ENCODE data around the gene OMP.

OMP gene

GRCh38 chr11:77104727-77105126 is 2.1 kb downstream of the OMP start:
- TF ChIP-seq FOXK2 (IDR thresholded peaks at IDR 0.05), result no peak
- no peak for TF ChIP-seq LEF1 (IDR thresholded peaks at IDR 0.05; ENCODE audit: borderline replicate concordance)
- TF ChIP-seq PKNOX1 (IDR thresholded peaks at IDR 0.05), result no peak
- TF ChIP-seq L3MBTL2 (conservative IDR thresholded peaks at IDR 0.05), result no peak
- TF ChIP-seq FOXA1 (IDR thresholded peaks at IDR 0.05), result no peak
- no peak for TF ChIP-seq CTBP1 (IDR thresholded peaks at IDR 0.05; ENCODE audit: borderline replicate concordance)
- no peak for TF ChIP-seq ZNF384 (IDR thresholded peaks at IDR 0.05)
- no peak for TF ChIP-seq ELF4 (IDR thresholded peaks at IDR 0.05)
- TF ChIP-seq HDGF (IDR thresholded peaks at IDR 0.05; ENCODE audit: borderline replicate concordance), result no peak
- no peak for TF ChIP-seq TARDBP (IDR thresholded peaks at IDR 0.05)
- TF ChIP-seq NFRKB (IDR thresholded peaks at IDR 0.05), result no peak
- TF ChIP-seq FOXM1 (IDR thresholded peaks at IDR 0.05; ENCODE audit: borderline replicate concordance), result no peak
- no peak for TF ChIP-seq SUZ12 (IDR thresholded peaks at IDR 0.05)
- TF ChIP-seq BHLHE40 (IDR thresholded peaks at IDR 0.05; ENCODE audit: borderline replicate concordance), result no peak
- TF ChIP-seq ARNT (IDR thresholded peaks at IDR 0.05), result no peak
- TF ChIP-seq SP1 (IDR thresholded peaks at IDR 0.05), result no peak
- POLR2A ChIA-PET, result no interaction called here
- CTCF ChIA-PET, result interaction anchor here (0.9 kb wide), 1 partner anchor 57 kb away, joined by 3 read pairs; no protein-coding TSS in a partner anchor
- DNase-seq (ENCODE audit: extremely low spot score), result no peak

- TF ChIP-seq PKNOX1 (IDR thresholded peaks at IDR 0.05), result no peak
- no peak for TF ChIP-seq TARDBP (IDR thresholded peaks at IDR 0.05)
- no peak for TF ChIP-seq SUZ12 (IDR thresholded peaks at IDR 0.05)
- TF ChIP-seq CTBP1 (IDR thresholded peaks at IDR 0.05; ENCODE audit: borderline replicate concordance), result no peak
- no peak for TF ChIP-seq NFRKB (IDR thresholded peaks at IDR 0.05)
- no peak for TF ChIP-seq ARNT (IDR thresholded peaks at IDR 0.05)
- TF ChIP-seq FOXM1 (IDR thresholded peaks at IDR 0.05; ENCODE audit: borderline replicate concordance), result no peak
- TF ChIP-seq ZNF384 (IDR thresholded peaks at IDR 0.05), result no peak
- no peak for TF ChIP-seq BHLHE40 (IDR thresholded peaks at IDR 0.05; ENCODE audit: borderline replicate concordance)
- TF ChIP-seq SP1 (IDR thresholded peaks at IDR 0.05), result no peak
- no peak for TF ChIP-seq FOXA1 (IDR thresholded peaks at IDR 0.05)
- no peak for TF ChIP-seq LEF1 (IDR thresholded peaks at IDR 0.05; ENCODE audit: borderline replicate concordance)
- no peak for TF ChIP-seq ELF4 (IDR thresholded peaks at IDR 0.05)
- no peak for DNase-seq (ENCODE audit: extremely low spot score)
- ChIA-PET POLR2A (no interaction called here), CTCF (interaction anchor here (0.5 to 0.6 kb wide), 2 partner anchors 187 to 380 kb away, joined by 3 to 4 read pairs; no protein-coding TSS in a partner anchor)
These were observed 3.7 kb downstream of the OMP start for GRCh38 chr11:77106321-77106720.

GRCh38 chr11:77106759-77107158 is 4.1 kb downstream of the OMP start:
- ChIA-PET CTCF (interaction anchor here (0.5 to 1.1 kb wide), 4 partner anchors 20 to 380 kb away, joined by 3 to 4 read pairs (median 3); no protein-coding TSS in a partner anchor), POLR2A (no interaction called here)
- no peak for DNase-seq (ENCODE audit: extremely low spot score)
- TF ChIP-seq BHLHE40 (IDR thresholded peaks at IDR 0.05; ENCODE audit: borderline replicate concordance), result no peak
- no peak for TF ChIP-seq SUZ12 (IDR thresholded peaks at IDR 0.05)

GRCh38 chr11:77107950-77108349 is 5.3 kb downstream of the OMP start:
- CTCF ChIA-PET, result interaction anchor here (1.0 to 1.1 kb wide), 4 partner anchors 17 to 385 kb away, joined by 3 read pairs; no protein-coding TSS in a partner anchor
- POLR2A ChIA-PET, result no interaction called here
- DNase-seq (ENCODE audit: extremely low spot score), result no peak
- TF ChIP-seq L3MBTL2 (conservative IDR thresholded peaks at IDR 0.05) (no peak), NFRKB (IDR thresholded peaks at IDR 0.05) (no peak), SUZ12 (IDR thresholded peaks at IDR 0.05) (no peak), CTBP1 (IDR thresholded peaks at IDR 0.05; ENCODE audit: borderline replicate concordance) (no peak)

GRCh38 chr11:77108436-77108835 is 5.8 kb downstream of the OMP start:
- no peak for DNase-seq (ENCODE audit: extremely low spot score)
- ChIA-PET POLR2A (no interaction called here), CTCF (interaction anchor here (1.0 kb wide), 1 partner anchor 17 kb away, joined by 3 read pairs; no protein-coding TSS in a partner anchor)
- TF ChIP-seq ARNT (IDR thresholded peaks at IDR 0.05) (no peak), FOXM1 (IDR thresholded peaks at IDR 0.05; ENCODE audit: borderline replicate concordance) (no peak), FOXA1 (IDR thresholded peaks at IDR 0.05) (no peak), SUZ12 (IDR thresholded peaks at IDR 0.05) (no peak), SP1 (IDR thresholded peaks at IDR 0.05) (no peak), ELF4 (IDR thresholded peaks at IDR 0.05) (no peak), BHLHE40 (IDR thresholded peaks at IDR 0.05; ENCODE audit: borderline replicate concordance) (no peak), TARDBP (IDR thresholded peaks at IDR 0.05) (no peak), ZNF384 (IDR thresholded peaks at IDR 0.05) (no peak), FOXK2 (IDR thresholded peaks at IDR 0.05) (no peak), HDGF (IDR thresholded peaks at IDR 0.05; ENCODE audit: borderline replicate concordance) (no peak)

GRCh38 chr11:77109236-77110019 is 6.8 kb downstream of the OMP start:
- TF ChIP-seq ZNF384 (IDR thresholded peaks at IDR 0.05) (no peak), FOXM1 (IDR thresholded peaks at IDR 0.05; ENCODE audit: borderline replicate concordance) (no peak), SUZ12 (IDR thresholded peaks at IDR 0.05) (no peak), NFRKB (IDR thresholded peaks at IDR 0.05) (no peak), TARDBP (IDR thresholded peaks at IDR 0.05) (no peak), ARNT (IDR thresholded peaks at IDR 0.05) (no peak), LEF1 (IDR thresholded peaks at IDR 0.05; ENCODE audit: borderline replicate concordance) (no peak), FOXK2 (IDR thresholded peaks at IDR 0.05) (no peak), CTBP1 (IDR thresholded peaks at IDR 0.05; ENCODE audit: borderline replicate concordance) (no peak), PKNOX1 (IDR thresholded peaks at IDR 0.05) (no peak), ELF4 (IDR thresholded peaks at IDR 0.05) (no peak), L3MBTL2 (conservative IDR thresholded peaks at IDR 0.05) (no peak), BHLHE40 (IDR thresholded peaks at IDR 0.05; ENCODE audit: borderline replicate concordance) (no peak), SP1 (IDR thresholded peaks at IDR 0.05) (no peak), FOXA1 (IDR thresholded peaks at IDR 0.05) (no peak), HDGF (IDR thresholded peaks at IDR 0.05; ENCODE audit: borderline replicate concordance) (no peak)
- no peak for DNase-seq (ENCODE audit: extremely low spot score)
- ChIA-PET POLR2A (no interaction called here), CTCF (interaction anchor here (0.7 kb wide), 1 partner anchor 18 kb away, joined by 3 read pairs; no protein-coding TSS in a partner anchor)

Measured in HEK293T (cell line).